Breast epithelium (tissue), 4 donors: Measurements from ENCODE around the gene DBT. TPM values are rescaled to one million over a fixed set of nuclear protein-coding genes. Genes with fewer than 3 reads are reported as not detected.

Experiments used
- DNase-seq, 2 donors: peaks; one replicate each; pipeline ENCODE4 v3.0.0-alpha.2; 2019; ENCODE audit warnings: low spot score in 2 of 2
- H3K27ac ChIP-seq, 2 donors: fragments of 200-600 bp; sonication (generic) in 1 of 2; one replicate each; pipeline ENCODE4 v1.5.1; 2016 to 2019; ENCODE audit warnings: mild to moderate bottlenecking in 1 of 2
- H3K27me3 ChIP-seq, 2 donors: fragments of 200-600 bp; sonication (generic) in 1 of 2; one replicate each; pipeline versions ENCODE4 v1.5.1 to v1.6.0; 2017 to 2019; ENCODE audit warnings: control low read depth in 1 of 2, mild to moderate bottlenecking in 1 of 2
- H3K36me3 ChIP-seq: fragments of 200-600 bp; one replicate; pipeline ENCODE4 v1.5.1; 2019
- H3K4me1 ChIP-seq, 2 donors: fragments of 200-600 bp; sonication (generic); one replicate each; pipeline ENCODE4 v1.5.1; 2016 to 2019; ENCODE audit warnings: control low read depth in 1 of 2
- H3K4me3 ChIP-seq, 3 donors: fragments of 200-600 bp; sonication (generic); 1 replicate in 2 of 3; 2 replicates in 1 of 3; pipeline ENCODE4 v1.5.1; 2016 to 2019; ENCODE audit warnings: mild to moderate bottlenecking in 3 of 3, moderate library complexity in 2 of 3
- H3K9me3 ChIP-seq, 2 donors: fragments of 200-600 bp; sonication (generic) in 1 of 2; one replicate each; pipeline ENCODE4 v1.5.1; 2016 to 2019; ENCODE audit warnings: control low read depth in 1 of 2
- CTCF ChIP-seq, 3 donors: fragments of 450-650 bp; IDR thresholded peaks; one replicate each; pipeline ENCODE4 v1.5.1; 2016 to 2017; ENCODE audit warnings: antibody characterized with exemption in 3 of 3, mild to moderate bottlenecking in 3 of 3, moderate library complexity in 3 of 3
- POLR2A ChIP-seq: fragments of 450-650 bp; IDR thresholded peaks from one replicate; pipeline ENCODE4 v1.6.1; 2016; ENCODE audit warnings: antibody characterized with exemption, mild to moderate bottlenecking, moderate library complexity
- POLR2AphosphoS5 ChIP-seq, 3 donors: sonication (generic); formaldehyde crosslinking; IDR thresholded peaks; one replicate each; pipeline ENCODE4 v1.6.1; 2017; ENCODE audit warnings: antibody characterized with exemption in 3 of 3
- intact Hi-C: fragments of 100-400 bp; cut with DNase I; formaldehyde crosslinking; loops from one replicate; pipeline ENCODE4 v1.15.1; 2023; ENCODE audit warnings: low total_unique reads
- total RNA-seq, 3 donors: library from RNA; depleted of rRNA; stranded (reverse); fragments of >200 nt; gene quantifications; one replicate each; pipeline ENCODE4 v1.1.0, GENCODE V29; 2016

Gene DBT
- total RNA-seq, 3 donors from 2014 or later: 6.9 to 11.0 (median 9.1) TPM

GRCh38 chr1:100290291-100290690, 40.7 kb upstream of the DBT start:
- no peaks in the 10 kb centered on the region for H3K36me3 ChIP-seq
- H3K4me1 ChIP-seq: no peaks in the 10 kb centered on the region
- H3K27me3 ChIP-seq: no peaks in the 10 kb centered on the region
- H3K4me3 ChIP-seq: no peak overlapping the region
- intact Hi-C loops: no loop called here
- H3K27ac ChIP-seq: no peak overlapping the region
- TF ChIP-seq CTCF (IDR thresholded peaks at IDR 0.05) (no peak), POLR2A (no peak), POLR2AphosphoS5 (IDR thresholded peaks at IDR 0.05) (no peak)
- no peaks in the 10 kb centered on the region for H3K9me3 ChIP-seq
- DNase-seq: no peak

- H3K4me3 ChIP-seq: no peak overlapping the region
- DNase-seq: no peak
- no peaks in the 10 kb centered on the region for H3K36me3 ChIP-seq
- H3K9me3 ChIP-seq: no peaks in the 10 kb centered on the region
- intact Hi-C loops: no loop called here
- no peak overlapping the region for H3K27ac ChIP-seq
- TF ChIP-seq POLR2A: no peak
- TF ChIP-seq CTCF (IDR thresholded peaks at IDR 0.05): no peak
- TF ChIP-seq POLR2AphosphoS5 (IDR thresholded peaks at IDR 0.05): no peak
- no peaks in the 10 kb centered on the region for H3K27me3 ChIP-seq
- H3K4me1 ChIP-seq: no peaks in the 10 kb centered on the region
Observed at GRCh38 chr1:100287162-100287561, 37.5 kb upstream of the DBT start.

- no peak for TF ChIP-seq CTCF (IDR thresholded peaks at IDR 0.05)
- TF ChIP-seq POLR2A: no peak
- no peak for TF ChIP-seq POLR2AphosphoS5 (IDR thresholded peaks at IDR 0.05)
Observed at GRCh38 chr1:100284591-100284990, 35.0 kb upstream of the DBT start.

GRCh38 chr1:100279954-100280682, 30.5 kb upstream of the DBT start:
- TF ChIP-seq POLR2AphosphoS5 (IDR thresholded peaks at IDR 0.05) (no peak), POLR2A (no peak)
- Histone ChIP-seq H3K27me3 (no peaks in the 10 kb centered on the region), H3K4me1 (no peaks in the 10 kb centered on the region), H3K4me3 (no peak overlapping the region), H3K9me3 (no peaks in the 10 kb centered on the region), H3K27ac (no peak overlapping the region), H3K36me3 (peaks cover 14% of the 10 kb centered on the region)
- intact Hi-C loops: no loop called here
- DNase-seq: no peak

More at GRCh38 chr1:100284591-100284990, 35.0 kb upstream of the DBT start:
- Histone ChIP-seq H3K4me1 (no peaks in the 10 kb centered on the region), H3K36me3 (no peaks in the 10 kb centered on the region), H3K27me3 (no peaks in the 10 kb centered on the region), H3K9me3 (no peaks in the 10 kb centered on the region), H3K4me3 (no peak overlapping the region), H3K27ac (no peak overlapping the region)
- intact Hi-C loops: no loop called here
- DNase-seq: no peak

GRCh38 chr1:100279358-100279923, 29.8 kb upstream of the DBT start:
- H3K27ac ChIP-seq: no peak overlapping the region
- H3K4me3 ChIP-seq: no peak overlapping the region
- no peaks in the 10 kb centered on the region for H3K4me1 ChIP-seq
- no peaks in the 10 kb centered on the region for H3K27me3 ChIP-seq
- intact Hi-C loops: no loop called here
- no peaks in the 10 kb centered on the region for H3K9me3 ChIP-seq
- no peak for DNase-seq
- peaks cover 14% of the 10 kb centered on the region for H3K36me3 ChIP-seq
- no peak for TF ChIP-seq CTCF (IDR thresholded peaks at IDR 0.05)
- TF ChIP-seq POLR2AphosphoS5 (IDR thresholded peaks at IDR 0.05): no peak
- no peak for TF ChIP-seq POLR2A
